Fibroblast of mammary gland (primary cell): ENCODE data around the gene MAML3.
A peak's percentile ranks its signal among the peaks of the same experiment; 100 is the strongest.

Experiments used
- DNase-seq: peaks from one replicate; pipeline ENCODE4 v3.0.0-alpha.2; 2010; ENCODE audit warnings: low read depth
- H3K4me3 ChIP-seq: 2 replicates; pipeline ENCODE4 v1.5.1; 2011; ENCODE audit warnings: low read depth, mild to moderate bottlenecking, low read length, moderate library complexity; ENCODE audit not compliant: control insufficient read depth
- TF ChIP-seq, protein P1 (sequence below): conservative IDR thresholded peaks from 2 replicates; pipeline ENCODE4 v1.5.1; 2011; ENCODE audit warnings: low read depth, low read length, inconsistent platforms; ENCODE audit not compliant: control insufficient read depth, insufficient read depth

MAML3 gene

DNA sequence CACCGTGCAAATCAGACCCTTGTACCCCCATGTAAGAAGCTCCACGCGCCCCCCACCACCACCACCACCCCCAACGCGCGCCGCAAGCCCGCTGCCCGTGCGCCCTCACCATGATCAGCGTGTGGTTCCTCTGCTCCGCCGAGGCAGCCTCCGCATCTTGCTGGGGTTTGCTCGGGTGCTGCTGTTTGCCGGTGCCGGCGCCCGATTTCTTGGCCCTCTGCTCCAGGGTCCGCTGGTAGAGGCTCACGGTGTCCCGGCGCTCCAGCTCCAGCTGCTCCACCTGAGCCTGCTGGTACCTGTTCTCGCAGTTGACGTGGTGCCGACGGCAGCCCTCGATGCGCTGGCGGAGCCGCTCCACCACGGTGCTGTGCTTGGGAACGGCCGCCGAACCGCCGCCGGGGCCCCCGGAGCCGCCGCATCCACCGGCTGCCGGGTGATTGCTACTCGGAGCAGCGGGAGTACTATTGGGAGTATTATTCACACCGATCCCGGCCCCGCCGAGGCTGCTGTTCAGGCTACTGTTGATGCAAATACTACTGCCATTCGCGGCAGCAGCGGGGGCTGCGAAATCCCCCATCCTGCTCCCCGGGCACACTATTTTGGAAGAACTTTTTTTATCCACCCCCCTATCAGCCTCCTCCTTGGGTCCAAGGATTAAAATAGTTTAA, 1.1 kb downstream of the MAML3 start:
- H3K4me3 ChIP-seq, result peak overlapping the region; percentile 73
- TF ChIP-seq, protein P1, sequence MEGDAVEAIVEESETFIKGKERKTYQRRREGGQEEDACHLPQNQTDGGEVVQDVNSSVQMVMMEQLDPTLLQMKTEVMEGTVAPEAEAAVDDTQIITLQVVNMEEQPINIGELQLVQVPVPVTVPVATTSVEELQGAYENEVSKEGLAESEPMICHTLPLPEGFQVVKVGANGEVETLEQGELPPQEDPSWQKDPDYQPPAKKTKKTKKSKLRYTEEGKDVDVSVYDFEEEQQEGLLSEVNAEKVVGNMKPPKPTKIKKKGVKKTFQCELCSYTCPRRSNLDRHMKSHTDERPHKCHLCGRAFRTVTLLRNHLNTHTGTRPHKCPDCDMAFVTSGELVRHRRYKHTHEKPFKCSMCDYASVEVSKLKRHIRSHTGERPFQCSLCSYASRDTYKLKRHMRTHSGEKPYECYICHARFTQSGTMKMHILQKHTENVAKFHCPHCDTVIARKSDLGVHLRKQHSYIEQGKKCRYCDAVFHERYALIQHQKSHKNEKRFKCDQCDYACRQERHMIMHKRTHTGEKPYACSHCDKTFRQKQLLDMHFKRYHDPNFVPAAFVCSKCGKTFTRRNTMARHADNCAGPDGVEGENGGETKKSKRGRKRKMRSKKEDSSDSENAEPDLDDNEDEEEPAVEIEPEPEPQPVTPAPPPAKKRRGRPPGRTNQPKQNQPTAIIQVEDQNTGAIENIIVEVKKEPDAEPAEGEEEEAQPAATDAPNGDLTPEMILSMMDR, result no peak
- peak; percentile 38 for DNase-seq

DNA sequence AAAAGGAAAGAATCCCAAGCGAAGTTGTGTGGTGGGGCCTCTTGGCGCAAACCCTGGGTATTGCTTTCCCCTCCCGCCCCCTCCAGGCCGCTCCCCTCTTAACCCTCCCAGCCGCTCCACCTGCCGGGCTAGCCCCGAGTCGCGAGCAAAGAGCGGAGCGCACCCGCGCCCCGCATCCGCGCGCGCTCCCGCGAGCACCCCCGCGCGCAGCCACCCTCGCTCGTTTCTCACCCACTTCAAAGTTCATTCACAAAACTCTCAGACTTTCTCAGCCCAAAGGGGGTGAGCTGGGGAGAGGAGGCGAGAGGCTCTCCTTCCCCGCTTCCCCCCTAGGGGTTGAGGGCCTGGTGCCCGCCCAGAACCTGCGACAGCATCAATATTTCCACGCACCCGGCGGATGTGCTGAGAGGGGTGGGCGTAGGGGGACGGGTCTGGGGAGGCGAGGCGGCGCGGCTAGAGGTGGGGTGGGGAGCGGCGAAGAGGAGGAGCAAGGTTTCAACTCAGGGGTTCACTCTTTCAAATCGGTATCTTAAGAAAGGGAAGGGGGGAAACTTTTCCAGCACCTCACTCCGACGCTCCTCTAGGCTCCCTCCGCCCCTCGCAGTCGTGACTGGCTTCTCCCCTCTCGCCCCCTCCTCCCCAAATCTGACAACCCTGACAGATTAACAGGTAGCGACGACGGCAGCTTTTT, 1.8 kb downstream of the MAML3 start:
- TF ChIP-seq, protein P1, result no peak
- DNase-seq, result no peak

DNA sequence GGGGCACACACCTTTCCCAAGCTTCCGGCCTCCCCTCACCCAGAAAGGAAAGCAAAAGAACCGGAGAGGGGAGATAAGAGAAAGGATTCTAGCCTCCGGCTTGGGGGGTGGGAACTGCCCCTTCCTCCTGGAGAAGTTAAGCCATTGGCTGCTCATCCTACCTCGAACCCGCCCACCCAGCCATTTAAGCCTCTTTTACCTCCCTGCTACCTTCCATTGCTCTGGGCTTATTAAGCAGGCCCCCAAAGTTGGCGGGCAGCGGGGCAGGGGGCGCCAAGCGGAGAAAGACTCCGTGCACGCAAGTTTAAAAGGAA, 2.3 kb downstream of the MAML3 start:
- peak; percentile 69 for DNase-seq
- TF ChIP-seq, protein P1, result no peak
- peak overlapping the region; percentile 73 for H3K4me3 ChIP-seq

More for the DNA sequence above, 1.8 kb downstream of the MAML3 start:
- H3K4me3 ChIP-seq, result peak overlapping the region; percentile 73

DNA sequence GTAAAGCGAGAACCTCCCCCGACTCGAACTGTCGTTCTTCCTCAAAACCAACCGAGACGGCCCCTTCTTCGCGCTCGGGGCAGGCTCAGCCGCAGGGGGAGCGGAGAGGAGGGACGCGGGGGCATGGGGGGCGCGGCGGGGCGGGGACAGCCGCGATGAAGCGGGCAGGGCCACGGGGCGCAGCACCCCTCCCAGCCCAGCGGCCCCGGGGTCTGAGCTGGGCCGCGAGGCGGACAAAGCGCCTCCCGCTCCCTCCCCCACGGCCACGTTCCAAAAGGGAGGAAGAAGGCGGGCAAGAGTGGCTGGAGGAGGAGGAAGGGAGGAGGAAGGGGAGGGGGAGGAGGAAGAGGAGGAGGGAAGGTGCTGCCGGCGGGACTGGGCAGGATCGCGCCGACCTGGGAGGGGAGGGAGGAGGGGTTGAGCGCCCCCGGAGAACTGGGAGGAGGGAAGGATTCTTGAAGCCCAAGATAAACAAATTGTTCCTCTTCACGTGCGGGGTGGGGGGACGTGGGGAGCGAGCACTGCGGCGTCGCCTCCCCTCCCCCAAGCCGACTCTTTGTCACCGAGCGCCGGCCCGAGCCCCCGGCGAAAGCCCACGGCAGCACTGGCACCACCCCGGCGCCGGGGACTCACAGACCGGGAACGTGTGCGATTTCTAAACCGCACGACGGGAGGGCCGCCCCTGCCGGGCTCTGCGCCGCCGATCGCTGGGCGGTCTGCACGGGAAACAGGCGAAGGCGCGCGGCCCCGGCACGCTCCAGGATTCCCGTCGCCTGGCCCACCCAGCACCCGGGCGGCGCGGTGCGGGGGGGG, 2.9 kb downstream of the MAML3 start:
- H3K4me3 ChIP-seq, result peak overlapping the region; percentile 73
- DNase-seq, result peak; percentile 93
- TF ChIP-seq, protein P1, result no peak

DNA sequence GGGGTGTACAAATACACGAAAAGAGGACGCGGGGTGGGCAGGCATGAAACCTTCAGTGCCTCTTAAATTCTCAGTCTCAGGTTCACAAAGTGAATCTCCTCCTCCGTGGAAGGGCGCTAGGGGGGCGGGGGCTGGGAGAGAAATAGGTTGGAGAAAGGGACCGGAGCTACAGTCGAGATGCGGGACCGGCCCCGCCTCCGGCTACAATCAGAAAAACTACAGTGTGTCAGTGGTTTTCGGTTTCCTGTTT, 3.4 kb downstream of the MAML3 start:
- peak overlapping the region; percentile 73 for H3K4me3 ChIP-seq
- TF ChIP-seq, protein P1, result no peak
- no peak for DNase-seq

DNA sequence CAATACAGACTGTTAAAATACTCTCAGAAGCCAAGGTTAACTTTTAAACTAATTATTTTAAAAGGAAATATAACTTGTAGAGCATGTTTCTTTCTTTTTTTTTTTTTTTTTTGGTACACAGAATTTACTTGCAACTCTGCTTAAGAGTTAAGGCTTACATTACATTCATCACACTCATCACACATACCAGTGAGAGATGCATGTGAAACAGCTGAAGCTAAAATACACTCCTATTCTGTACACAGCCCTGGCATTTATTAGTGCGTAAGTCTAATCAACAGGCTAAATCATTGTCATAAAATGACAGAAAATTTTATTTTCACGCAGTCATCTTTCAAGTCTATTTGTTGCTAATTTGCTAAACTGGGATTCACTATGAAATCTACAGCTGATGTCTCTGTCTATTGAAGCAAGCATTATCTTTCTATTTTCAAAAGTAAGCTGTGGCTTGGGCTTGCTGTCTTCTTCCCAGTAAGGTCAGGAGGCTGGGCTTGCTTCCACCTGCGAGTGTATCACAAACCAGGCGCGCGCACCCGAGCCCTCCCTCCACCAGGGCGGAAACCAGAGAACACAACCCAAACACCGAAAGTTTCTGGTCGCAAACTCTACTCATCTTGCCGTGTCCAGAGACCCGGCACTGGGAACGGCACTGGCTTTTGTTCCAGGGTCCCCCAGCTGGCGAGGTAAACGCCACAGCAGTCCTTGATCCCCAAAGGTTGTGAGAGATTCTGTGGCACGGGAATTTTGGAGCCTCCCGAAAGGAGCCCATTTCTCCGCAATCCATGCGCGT, 3.9 kb downstream of the MAML3 start:
- peak overlapping the region; percentile 73 for H3K4me3 ChIP-seq
- DNase-seq, result peak; percentile 41
- TF ChIP-seq, protein P1, result no peak
